Measurements from ENCODE around the gene KL.

DNA sequence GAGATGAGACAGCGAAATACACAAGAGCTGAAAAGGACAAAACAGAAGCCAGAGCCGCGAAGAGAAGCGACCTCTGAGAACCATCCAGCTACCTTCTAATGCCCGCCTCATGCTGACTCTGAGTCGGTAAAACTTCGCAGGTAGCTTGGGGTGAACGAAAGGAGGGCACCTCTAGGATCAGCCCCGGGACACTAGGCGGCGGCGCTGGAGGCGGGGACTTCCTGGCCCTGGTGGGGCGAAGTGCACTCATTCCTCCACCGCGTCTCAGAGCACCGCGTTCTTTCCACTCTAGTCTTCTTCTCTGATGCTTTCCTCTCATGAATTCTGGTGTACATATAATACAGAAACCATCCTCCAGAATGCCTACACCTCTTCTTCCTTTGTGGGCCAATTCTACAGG lies 50.1 kb downstream of the KL start:
- TF ChIP-seq SP4 (IDR thresholded peaks at IDR 0.05; ENCODE audit: low read length), result no peak
- no peak for TF ChIP-seq POLR2A (IDR thresholded peaks at IDR 0.05; ENCODE audit: control extremely low read depth in 1 of 2, low read depth in 2 of 2, low read length in 2 of 2)
- TF ChIP-seq NRF1 (IDR thresholded peaks at IDR 0.05; ENCODE audit: low read depth, low read length), result no peak
